ENCODE data around the gene KIAA1958.
A peak's percentile ranks its signal among the peaks of the same experiment; 100 is the strongest.

KIAA1958 gene

DNA sequence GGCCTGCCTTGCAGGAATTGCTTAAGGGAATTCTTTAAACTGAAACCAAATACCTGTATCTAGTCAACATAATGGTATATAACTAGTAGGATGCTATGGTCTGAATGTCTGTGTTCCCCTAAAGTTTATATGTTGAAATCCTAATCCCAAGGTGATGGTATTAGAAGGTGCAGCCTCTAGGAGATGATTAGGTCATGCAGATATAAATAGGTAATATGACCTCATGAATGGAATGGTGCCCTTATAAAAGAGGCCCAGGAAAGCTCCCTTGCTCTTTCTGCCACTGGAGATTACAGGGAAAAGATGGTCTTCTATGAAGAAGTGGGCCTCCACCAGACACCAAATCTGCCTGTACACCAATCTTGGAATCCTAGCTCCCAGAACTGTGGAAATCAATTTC lies 7.4 kb upstream of the KIAA1958 start:
- intact Hi-C loops (cut with DNase I; ENCODE audit: low total_unique reads) = loop anchor here (10.0 kb wide), 1 partner anchor 226 kb away; no protein-coding TSS in a partner anchor
- TF ChIP-seq, protein P1, sequence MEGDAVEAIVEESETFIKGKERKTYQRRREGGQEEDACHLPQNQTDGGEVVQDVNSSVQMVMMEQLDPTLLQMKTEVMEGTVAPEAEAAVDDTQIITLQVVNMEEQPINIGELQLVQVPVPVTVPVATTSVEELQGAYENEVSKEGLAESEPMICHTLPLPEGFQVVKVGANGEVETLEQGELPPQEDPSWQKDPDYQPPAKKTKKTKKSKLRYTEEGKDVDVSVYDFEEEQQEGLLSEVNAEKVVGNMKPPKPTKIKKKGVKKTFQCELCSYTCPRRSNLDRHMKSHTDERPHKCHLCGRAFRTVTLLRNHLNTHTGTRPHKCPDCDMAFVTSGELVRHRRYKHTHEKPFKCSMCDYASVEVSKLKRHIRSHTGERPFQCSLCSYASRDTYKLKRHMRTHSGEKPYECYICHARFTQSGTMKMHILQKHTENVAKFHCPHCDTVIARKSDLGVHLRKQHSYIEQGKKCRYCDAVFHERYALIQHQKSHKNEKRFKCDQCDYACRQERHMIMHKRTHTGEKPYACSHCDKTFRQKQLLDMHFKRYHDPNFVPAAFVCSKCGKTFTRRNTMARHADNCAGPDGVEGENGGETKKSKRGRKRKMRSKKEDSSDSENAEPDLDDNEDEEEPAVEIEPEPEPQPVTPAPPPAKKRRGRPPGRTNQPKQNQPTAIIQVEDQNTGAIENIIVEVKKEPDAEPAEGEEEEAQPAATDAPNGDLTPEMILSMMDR (IDR thresholded peaks at IDR 0.05) = no peak

DNA sequence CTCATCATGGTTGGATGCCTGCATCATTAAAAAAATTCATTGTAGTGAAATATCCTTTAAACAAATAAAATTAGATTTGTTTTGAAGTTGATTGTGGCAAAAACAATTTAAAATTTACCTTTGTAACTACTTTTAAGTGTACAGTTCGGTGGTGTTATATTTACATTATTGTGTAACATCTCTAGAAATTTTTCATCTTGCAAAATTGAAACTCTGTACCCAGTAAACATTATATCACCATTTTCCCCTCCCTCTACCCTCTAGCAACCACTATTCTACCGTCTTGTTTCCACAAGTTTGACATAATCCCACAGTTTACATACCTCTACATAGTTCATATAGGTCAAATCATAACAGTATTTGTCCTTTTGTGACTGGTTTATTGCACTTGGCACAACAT lies 2.0 kb upstream of the KIAA1958 start:
- Histone ChIP-seq H3K9me3 (no peaks in the 10 kb centered on the region), H3K4me3 (no peak overlapping the region), H3K27ac (no peak overlapping the region), H3K4me1 (peaks cover 0 to 20% (median 5%) of the 10 kb centered on the region in 4 donors), H3K36me3 (no peaks in the 10 kb centered on the region), H3K27me3 (no peaks in the 10 kb centered on the region)
- intact Hi-C loops (cut with DNase I; ENCODE audit: low total_unique reads) = loop anchor here (10.0 kb wide), 2 partner anchors 100 to 330 kb away; partner anchors contain the start of gene HSDL2
- no peak for DNase-seq
- TF ChIP-seq, protein P1 (IDR thresholded peaks at IDR 0.05) = no peak

More for the DNA sequence above, 7.4 kb upstream of the KIAA1958 start:
- Histone ChIP-seq H3K9me3 (peaks cover 0 to 9% (median 6%) of the 10 kb centered on the region in 3 donors), H3K36me3 (peaks cover 9 to 30% (median 11%) of the 10 kb centered on the region in 3 donors), H3K27ac (no peak overlapping the region), H3K27me3 (no peaks in the 10 kb centered on the region), H3K4me1 (no peaks in the 10 kb centered on the region), H3K4me3 (no peak overlapping the region)
- no peak for DNase-seq

DNA sequence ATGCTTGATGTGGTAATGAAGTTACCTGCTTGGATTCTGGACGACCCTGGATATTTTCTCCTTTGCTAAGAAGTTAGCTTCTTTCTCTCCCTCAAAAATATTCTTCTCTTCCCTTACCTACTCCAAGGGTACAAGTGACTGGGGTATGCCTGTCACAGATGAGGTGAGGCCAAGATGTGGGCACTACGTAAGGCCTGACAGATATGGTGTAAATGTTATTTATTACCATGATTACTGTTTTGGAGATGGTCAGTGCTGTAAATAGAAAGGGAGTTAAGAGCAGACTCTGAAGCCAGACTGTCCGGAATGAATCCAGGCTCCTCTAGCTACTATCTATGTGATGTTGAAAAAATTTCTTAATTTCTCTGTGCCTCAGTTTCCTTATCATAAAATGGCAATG lies 1.1 kb upstream of the KIAA1958 start:
- H3K4me3 ChIP-seq = no peak overlapping the region
- no peaks in the 10 kb centered on the region for H3K36me3 ChIP-seq
- no peak for DNase-seq
- H3K27ac ChIP-seq = peak overlapping the region in 1 of 2 donors; percentile 83
- no peaks in the 10 kb centered on the region for H3K9me3 ChIP-seq
- peaks cover 0 to 30% (median 7%) of the 10 kb centered on the region in 4 donors for H3K4me1 ChIP-seq
- intact Hi-C loops (cut with DNase I; ENCODE audit: low total_unique reads) = loop anchor here (10.0 kb wide), 2 partner anchors 101 to 329 kb away; partner anchors contain the start of gene HSDL2
- TF ChIP-seq, protein P1 (IDR thresholded peaks at IDR 0.05) = no peak
- no peaks in the 10 kb centered on the region for H3K27me3 ChIP-seq

DNA sequence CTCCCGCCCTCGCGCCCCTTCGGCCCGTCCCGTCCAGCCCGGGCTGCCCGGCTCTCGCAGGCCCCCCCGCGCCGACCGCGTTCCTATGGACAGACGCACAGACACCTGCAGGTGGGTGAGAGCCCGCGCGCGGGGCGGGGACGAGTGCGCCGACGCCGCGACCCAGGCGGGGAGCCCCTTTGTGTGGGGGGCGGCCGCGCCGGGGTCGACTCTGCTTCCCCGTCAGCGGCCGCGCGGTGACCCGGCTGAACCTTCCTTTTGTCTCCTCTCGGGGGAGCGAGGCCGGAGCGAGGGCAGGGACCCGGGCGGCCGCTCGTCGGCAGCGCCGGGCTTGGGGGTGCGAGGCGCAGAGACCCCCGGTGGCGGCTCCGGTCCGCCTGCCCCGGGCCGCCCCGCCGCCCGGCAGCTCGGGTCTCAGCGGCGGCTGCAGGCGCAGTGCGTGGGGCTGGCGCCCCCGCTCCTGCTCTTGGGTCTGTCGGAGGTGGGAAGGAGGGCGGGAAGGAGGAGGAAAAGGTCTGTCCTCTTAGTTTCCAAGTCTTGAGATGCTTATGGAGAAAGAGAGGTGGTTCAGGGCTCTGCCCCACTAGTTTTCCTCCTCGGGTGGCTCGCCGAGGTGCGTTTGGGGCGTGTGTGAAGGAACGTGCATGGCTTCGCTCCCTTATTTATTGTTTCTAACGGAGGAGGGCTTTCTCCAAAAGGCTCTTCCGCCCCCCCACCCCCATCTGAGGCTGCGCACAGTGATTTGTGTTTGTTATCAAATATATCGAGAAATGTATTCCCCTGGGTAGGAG lies 576 bp downstream of the KIAA1958 start:
- TF ChIP-seq, protein P1 (IDR thresholded peaks at IDR 0.05) = no peak
- H3K27ac ChIP-seq = peak overlapping the region; percentile 90 to 91
- intact Hi-C loops (cut with DNase I; ENCODE audit: low total_unique reads) = loop anchor here (10.0 kb wide), 2 partner anchors 102 to 328 kb away; partner anchors contain the start of gene HSDL2
- H3K4me3 ChIP-seq = peak overlapping the region; percentile 96 to 98
- no peaks in the 10 kb centered on the region for H3K9me3 ChIP-seq
- H3K4me1 ChIP-seq = peaks cover 0 to 42% (median 7%) of the 10 kb centered on the region in 4 donors
- no peaks in the 10 kb centered on the region for H3K36me3 ChIP-seq
- no peaks in the 10 kb centered on the region for H3K27me3 ChIP-seq
- peak; percentile 31 to 75 for DNase-seq

DNA sequence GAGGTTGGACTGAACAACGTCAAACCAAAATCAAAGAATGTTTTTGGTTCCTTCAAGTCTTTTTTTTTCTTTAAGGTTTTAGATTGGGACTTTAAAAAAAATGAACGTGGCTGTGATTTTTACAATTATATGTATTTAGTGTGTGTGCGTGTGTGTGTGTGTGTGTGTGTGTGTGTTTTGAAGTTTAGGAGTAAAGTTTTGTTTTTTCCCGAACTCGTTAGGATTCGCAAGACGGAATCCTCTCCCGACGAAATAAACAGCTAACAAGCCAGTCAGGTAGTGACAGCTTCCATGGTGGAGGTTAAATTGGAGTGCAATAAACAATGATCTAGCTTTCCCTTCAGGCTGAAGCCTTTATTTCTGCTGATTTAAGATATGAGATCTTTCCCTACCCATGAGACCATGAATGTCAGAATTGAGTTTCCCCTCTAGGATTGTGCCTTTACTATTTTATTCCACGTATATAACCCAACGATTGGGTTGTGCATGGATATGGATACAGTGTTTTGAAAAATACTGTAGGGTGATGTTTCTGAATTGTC lies 1.2 kb downstream of the KIAA1958 start:
- Histone ChIP-seq H3K4me3 (peak overlapping the region; percentile 96 to 98), H3K27me3 (no peaks in the 10 kb centered on the region), H3K4me1 (peaks cover 0 to 49% (median 7%) of the 10 kb centered on the region in 4 donors), H3K9me3 (no peaks in the 10 kb centered on the region), H3K27ac (peak overlapping the region; percentile 90 to 91), H3K36me3 (no peaks in the 10 kb centered on the region)
- intact Hi-C loops (cut with DNase I; ENCODE audit: low total_unique reads) = loop anchor here (10.0 kb wide), 2 partner anchors 103 to 327 kb away; partner anchors contain the start of gene HSDL2
- no peak for DNase-seq
- TF ChIP-seq, protein P1 (IDR thresholded peaks at IDR 0.05) = no peak

All from tibial artery (tissue), 4 donors.